GOT3 (cell line): ENCODE measurements around the gene DUT.

Source experiments
- DNase-seq: peaks from one replicate; lab custom pipeline; 2025; ENCODE audit warnings: mixed read lengths; lab: John Stamatoyannopoulos, UW

Gene DUT

DNA sequence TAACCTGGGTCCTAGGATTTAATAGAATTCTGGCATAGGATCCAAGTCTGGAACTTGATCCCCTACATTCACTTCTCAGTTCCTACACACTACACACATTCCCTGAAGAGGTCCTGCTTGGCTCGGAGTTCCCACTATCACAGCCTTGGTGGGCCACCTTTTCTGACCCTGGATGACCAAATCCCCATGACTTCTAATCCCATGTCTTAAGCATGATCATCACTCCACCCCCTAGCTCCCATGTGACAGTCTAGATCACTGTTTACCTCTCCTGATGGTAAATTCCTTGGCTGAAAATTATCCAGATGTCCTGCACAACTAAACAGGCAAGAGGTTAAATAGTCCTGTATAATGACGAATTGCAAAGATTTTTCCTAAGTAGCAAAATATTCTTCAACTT lies 40.3 kb downstream of the DUT start:
- DNase-seq: no peak

DNA sequence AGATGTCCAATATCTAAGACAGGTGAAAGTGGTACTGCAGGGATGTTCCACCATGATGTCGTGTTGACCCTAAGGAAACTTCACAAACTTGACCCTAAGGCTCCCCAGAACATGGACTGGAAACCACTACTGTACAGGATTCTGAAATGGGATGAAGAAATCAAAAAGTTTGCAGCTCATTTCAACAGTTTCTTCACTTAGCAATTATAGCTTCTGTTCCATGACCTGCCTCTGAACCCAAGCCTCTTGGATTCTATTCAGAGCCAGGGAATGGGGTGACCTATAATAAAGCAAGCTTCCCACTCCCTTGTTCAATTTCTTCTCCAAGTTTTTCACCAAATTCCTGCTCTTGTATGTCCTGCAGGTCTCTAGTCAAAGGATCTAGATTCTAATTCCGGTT lies 40.7 kb downstream of the DUT start:
- no peak for DNase-seq

DNA sequence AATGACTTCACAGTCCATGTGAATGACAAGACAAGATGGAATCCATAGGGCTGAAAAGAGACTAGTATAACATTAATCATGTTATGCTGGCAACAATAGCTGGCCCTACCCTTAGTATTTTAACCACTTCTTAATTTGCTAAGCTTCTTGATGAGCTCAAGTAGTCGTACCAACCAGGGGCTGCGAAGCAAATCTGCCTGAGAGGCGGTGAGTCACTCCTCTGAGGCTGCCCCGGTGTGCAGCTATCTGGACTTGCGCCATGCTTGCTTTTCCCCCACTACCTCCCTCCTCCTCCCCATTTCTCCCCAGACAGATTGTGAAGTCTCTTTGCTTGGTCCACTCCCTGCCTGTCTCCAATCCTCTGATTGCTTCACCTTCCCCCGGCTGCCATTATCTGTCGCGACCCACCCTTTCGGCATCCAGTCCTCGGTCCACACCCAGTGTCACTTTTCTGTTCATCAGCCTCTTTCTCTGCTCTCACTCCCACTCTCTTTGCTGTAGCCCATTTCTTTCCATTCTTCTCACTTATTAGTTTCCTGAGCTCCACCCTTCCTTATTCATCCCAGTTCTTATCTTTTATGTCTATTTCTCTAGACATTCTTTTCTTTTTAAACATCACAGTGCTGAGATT lies 42.7 kb downstream of the DUT start:
- no peak for DNase-seq

GRCh38 chr15:48374472-48374871 lies 43.2 kb downstream of the DUT start:
- no peak for DNase-seq

GRCh38 chr15:48375767-48376166 lies 44.5 kb downstream of the DUT start:
- no peak for DNase-seq

DNA sequence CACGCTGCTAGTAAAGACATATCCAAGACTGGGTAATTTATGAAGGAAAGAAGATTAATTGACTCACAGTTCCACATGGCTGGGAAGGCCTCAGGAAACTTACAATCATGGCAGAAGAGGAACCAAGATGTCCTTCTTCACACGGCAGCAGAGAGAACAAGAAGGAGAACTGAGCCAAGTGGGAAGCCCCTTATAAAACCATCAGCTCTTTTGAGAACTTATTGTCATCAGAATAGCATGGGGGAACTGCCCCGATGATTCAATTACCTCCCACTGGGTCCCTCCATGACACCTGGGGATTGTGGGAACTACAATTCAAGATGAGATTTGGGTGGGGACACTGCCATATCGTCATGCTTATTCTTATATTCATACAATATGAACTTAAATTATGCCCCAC lies 49.0 kb downstream of the DUT start:
- DNase-seq: no peak

- no peak for DNase-seq
Measured at GRCh38 chr15:48381861-48382260, 50.6 kb downstream of the DUT start.

- DNase-seq: no peak
Measured at GRCh38 chr15:48383031-48383430, 51.8 kb downstream of the DUT start.

- DNase-seq: no peak
Measured at GRCh38 chr15:48384616-48385015, 53.4 kb downstream of the DUT start.

DNA sequence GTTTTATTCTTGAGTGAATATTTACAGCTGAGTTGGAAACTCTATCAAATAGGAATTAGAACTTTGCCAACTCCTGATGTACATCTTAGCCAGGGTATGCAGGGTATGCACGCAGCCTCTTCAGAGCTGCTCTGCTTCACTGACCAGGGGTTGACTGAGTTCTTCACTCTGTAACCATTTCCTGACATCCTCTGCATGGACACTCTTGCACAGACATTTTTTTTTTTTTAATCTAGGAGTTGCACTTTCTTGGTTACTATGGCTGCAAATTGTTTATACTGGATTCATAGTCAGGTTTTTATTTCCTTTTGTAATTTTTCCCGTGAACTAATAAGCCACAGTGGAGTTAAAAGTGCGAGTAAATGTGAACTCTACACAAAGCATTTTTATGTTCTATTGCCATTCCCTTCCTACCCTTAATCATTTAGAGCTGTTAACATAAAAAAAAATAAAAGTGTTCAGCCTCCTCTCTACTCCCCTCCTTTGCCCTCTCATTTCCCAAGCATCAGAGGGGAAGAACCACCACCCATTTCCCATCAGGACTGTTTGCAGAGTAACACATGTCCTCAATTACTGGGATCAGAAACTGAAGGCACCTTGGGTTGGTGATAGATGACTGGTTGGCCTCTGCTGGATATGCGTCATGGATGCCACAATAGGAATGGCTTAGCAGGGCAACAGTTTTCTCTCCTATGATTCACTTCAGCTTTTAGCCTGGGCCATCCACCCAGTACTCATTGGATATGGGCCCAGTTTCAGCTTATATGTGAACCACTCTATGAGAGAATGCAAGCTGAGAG lies 54.0 kb downstream of the DUT start:
- peak; percentile 13 for DNase-seq

- DNase-seq: no peak
Measured at GRCh38 chr15:48388016-48388851, 57.0 kb downstream of the DUT start.

GRCh38 chr15:48388910-48389309 lies 57.7 kb downstream of the DUT start:
- no peak for DNase-seq

DNA sequence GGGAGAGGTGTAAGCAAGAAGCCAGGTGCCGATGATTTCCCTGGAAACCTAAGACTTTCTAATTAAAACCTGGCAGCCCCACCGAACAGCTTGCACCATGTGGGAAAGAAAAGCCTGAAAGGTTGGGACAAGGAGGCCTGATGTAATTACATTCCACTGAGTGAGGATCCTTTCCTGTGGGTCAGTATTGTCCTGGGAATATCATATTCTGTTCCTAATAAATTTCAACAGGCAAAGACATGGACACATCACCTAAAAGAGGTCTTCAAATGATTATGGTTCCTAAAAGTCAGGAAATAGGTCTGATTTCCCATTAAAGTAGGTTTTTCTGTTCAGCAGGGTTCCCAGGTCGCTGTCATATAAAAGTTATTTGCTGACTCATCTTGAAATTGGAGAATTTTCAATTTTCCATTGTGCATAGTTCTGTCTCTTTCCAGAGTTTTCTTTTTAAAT lies 58.5 kb downstream of the DUT start:
- DNase-seq: no peak

DNA sequence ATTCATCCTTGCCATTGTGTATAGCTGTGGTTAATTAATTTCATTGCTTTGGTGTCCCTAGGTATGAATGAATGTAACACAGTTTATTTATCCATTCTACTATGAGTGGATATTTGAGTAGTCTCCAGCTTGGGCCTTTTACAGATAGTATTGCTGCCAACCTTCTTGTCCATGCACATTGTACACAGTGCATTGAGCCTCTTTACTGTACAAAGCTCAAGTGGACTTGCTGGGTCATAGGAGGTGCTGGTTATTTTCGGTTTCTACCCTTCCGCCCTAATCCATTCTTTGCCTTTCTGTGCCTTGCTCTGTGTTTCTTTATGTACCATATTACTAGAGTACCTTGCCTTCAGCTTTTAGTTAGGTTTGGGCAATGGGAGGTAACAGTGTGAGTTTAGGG lies 60.7 kb downstream of the DUT start:
- DNase-seq: no peak

DNA sequence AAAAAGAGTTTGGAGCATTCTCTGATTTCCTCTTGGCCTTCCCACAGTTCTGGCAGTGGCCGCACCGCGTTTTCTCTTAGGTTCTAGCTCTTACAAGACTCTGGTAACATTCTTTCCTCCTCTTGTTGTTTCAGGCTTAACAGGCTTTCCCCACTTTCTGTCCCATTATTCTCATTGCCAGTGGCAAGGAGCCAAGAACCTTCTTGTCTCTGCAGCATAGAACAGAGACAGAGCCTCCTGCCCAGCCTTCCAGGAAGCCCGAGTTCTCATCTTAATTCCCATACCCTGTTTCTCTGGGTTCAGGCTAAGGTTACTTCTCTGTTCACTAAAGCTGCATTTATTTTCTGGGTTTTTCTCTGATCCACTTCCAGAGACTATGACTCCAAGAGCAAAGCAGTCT lies 61.1 kb downstream of the DUT start:
- DNase-seq: no peak
